ENCODE data around the gene AOAH. TPM values are rescaled to one million over a fixed set of nuclear protein-coding genes. Genes with fewer than 3 reads are reported as not detected.

The AOAH gene
- total RNA-seq, 1 experiment from 2014 or later, result 0.39 TPM

GRCh38 chr7:36658335-36659171 is 65.7 kb downstream of the AOAH start:
- Histone ChIP-seq H2BK20ac (ENCODE audit: low read depth, low read length, poor library complexity, severe bottlenecking) (no peak overlapping the region), H3K27ac (ENCODE audit: insufficient read length, low read depth, low read length) (no peak overlapping the region), H3K23me2 (ENCODE audit: insufficient read length, low read depth, low read length, poor library complexity, severe bottlenecking) (peaks cover 3% of the 10 kb centered on the region), H4K91ac (ENCODE audit: insufficient read length, low read depth, low read length) (no peak overlapping the region), H3K79me2 (ENCODE audit: insufficient read depth, low read length) (no peaks in the 10 kb centered on the region), H2BK15ac (ENCODE audit: low read depth, low read length) (no peak overlapping the region), H4K5ac (ENCODE audit: insufficient read length, low read depth, low read length) (no peak overlapping the region), H3K14ac (ENCODE audit: insufficient read depth, low read length) (no peak overlapping the region), H2BK12ac (ENCODE audit: insufficient read length, low read depth, low read length) (no peak overlapping the region), H3K4ac (ENCODE audit: low read depth, low read length) (no peak overlapping the region), H2BK5ac (ENCODE audit: insufficient read length, low read length) (no peak overlapping the region), H2AK5ac (ENCODE audit: insufficient read length, low read length) (no peak overlapping the region), H4K8ac (replicated peaks; ENCODE audit: insufficient read length, low read depth, low read length) (no peak overlapping the region), H3K9ac (ENCODE audit: extremely low read depth, insufficient read length, low read length) (no peak overlapping the region), H3K79me1 (ENCODE audit: insufficient read depth, low read depth, low read length, poor library complexity, severe bottlenecking) (no peaks in the 10 kb centered on the region), H3K4me2 (ENCODE audit: insufficient read depth, insufficient read length, low read length) (no peak overlapping the region), H3K18ac (ENCODE audit: insufficient read length, low read depth, low read length) (no peak overlapping the region), H3K27me3 (ENCODE audit: insufficient read depth, low read length) (no peaks in the 10 kb centered on the region), H3K9me3 (ENCODE audit: control insufficient read depth, low read depth, low read length) (no peaks in the 10 kb centered on the region), H3K56ac (ENCODE audit: insufficient read length, low read depth, low read length) (no peak overlapping the region), H4K20me1 (ENCODE audit: control insufficient read depth, insufficient read depth, insufficient read length) (no peaks in the 10 kb centered on the region), H2AFZ (ENCODE audit: low read length) (no peak overlapping the region), H2BK120ac (ENCODE audit: low read depth, low read length, poor library complexity, severe bottlenecking) (no peak overlapping the region), H3K4me1 (ENCODE audit: insufficient read depth, low read length) (peaks cover 16% of the 10 kb centered on the region), H3K23ac (ENCODE audit: insufficient read length, low read depth, low read length) (no peak overlapping the region), H3T11ph (ENCODE audit: low read length) (no peak overlapping the region)
- Mint-ChIP-seq H3K9me3 (no peaks in the 10 kb centered on the region), H3K27me3 (ENCODE audit: low read depth) (no peaks in the 10 kb centered on the region), H3K4me3 (no peak overlapping the region), H3K4me1 (peaks cover 70 to 84% of the 10 kb centered on the region in 2 experiments), H3K27ac (peak overlapping the region; percentile 52 to 93 (median 91); a peak in 6 of 7 replicates), H3K36me3 (ENCODE audit: insufficient read depth in 1 of 3, low read depth in 3 of 3) (no peaks in the 10 kb centered on the region)
- TF ChIP-seq, protein P1, sequence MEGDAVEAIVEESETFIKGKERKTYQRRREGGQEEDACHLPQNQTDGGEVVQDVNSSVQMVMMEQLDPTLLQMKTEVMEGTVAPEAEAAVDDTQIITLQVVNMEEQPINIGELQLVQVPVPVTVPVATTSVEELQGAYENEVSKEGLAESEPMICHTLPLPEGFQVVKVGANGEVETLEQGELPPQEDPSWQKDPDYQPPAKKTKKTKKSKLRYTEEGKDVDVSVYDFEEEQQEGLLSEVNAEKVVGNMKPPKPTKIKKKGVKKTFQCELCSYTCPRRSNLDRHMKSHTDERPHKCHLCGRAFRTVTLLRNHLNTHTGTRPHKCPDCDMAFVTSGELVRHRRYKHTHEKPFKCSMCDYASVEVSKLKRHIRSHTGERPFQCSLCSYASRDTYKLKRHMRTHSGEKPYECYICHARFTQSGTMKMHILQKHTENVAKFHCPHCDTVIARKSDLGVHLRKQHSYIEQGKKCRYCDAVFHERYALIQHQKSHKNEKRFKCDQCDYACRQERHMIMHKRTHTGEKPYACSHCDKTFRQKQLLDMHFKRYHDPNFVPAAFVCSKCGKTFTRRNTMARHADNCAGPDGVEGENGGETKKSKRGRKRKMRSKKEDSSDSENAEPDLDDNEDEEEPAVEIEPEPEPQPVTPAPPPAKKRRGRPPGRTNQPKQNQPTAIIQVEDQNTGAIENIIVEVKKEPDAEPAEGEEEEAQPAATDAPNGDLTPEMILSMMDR (conservative IDR thresholded peaks at IDR 0.05), result no peak
- no peak for DNase-seq
- WGBS (ENCODE audit: extremely low coverage, insufficient read length, low lambda C conversion rate), result no CpG with 5 or more reads among the region's 8 CpGs

Measured in H9 (cell line).